GM12872 (cell line): Measurements from ENCODE around the gene SNCA.

Source experiments
- CTCF ChIP-seq: IDR thresholded peaks from 3 replicates; pipeline ENCODE4 v1.5.1; 2011; ENCODE audit warnings: low read depth, mild to moderate bottlenecking, low read length, moderate library complexity; ENCODE audit not compliant: insufficient read depth

SNCA gene

GRCh38 chr4:89724716-89725115 lies 112.2 kb downstream of the SNCA start:
- TF ChIP-seq CTCF: no peak

- TF ChIP-seq CTCF: no peak
These were observed 113.9 kb downstream of the SNCA start for GRCh38 chr4:89723096-89723495.

GRCh38 chr4:89722517-89722916 lies 114.4 kb downstream of the SNCA start:
- TF ChIP-seq CTCF: no peak

GRCh38 chr4:89720981-89721380 lies 116.0 kb downstream of the SNCA start:
- TF ChIP-seq CTCF: no peak

- TF ChIP-seq CTCF: no peak
These were observed 117.3 kb downstream of the SNCA start for GRCh38 chr4:89719536-89720090.

- no peak for TF ChIP-seq CTCF
These were observed 120.1 kb downstream of the SNCA start for GRCh38 chr4:89716893-89717292.

- no peak for TF ChIP-seq CTCF
These were observed 121.3 kb downstream of the SNCA start for GRCh38 chr4:89715631-89716030.
